GM19372 (cell line): ENCODE results near the gene CEP41.

Experiments used
- ATAC-seq: cut with Tn5 transposase; IDR thresholded peaks from one replicate; pipeline ENCODE4 v1.9.1; 2021; ENCODE audit warnings: mild to moderate bottlenecking, low read depth, moderate library complexity; ENCODE audit not compliant: unreplicated experiment

CEP41 gene

DNA sequence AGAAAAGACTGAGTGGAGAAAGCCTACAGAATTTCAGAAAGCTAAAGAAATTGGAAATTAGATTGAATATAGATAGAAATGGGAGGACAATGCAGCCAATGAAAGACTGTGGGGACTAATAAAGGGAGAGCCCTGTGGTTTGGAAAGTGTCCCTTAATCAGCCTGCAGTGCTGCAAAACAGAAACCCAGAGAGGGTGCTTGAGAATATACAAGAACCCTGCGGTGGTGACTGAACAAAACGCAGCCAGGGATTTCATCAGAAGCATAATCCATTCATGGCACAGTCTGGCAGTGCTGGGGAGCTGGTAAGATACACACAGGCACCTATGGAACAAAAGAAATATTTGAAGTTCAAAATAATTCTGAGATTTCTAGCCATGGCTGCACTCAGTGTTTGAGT lies 19.1 kb downstream of the CEP41 start:
- ATAC-seq, result no peak

DNA sequence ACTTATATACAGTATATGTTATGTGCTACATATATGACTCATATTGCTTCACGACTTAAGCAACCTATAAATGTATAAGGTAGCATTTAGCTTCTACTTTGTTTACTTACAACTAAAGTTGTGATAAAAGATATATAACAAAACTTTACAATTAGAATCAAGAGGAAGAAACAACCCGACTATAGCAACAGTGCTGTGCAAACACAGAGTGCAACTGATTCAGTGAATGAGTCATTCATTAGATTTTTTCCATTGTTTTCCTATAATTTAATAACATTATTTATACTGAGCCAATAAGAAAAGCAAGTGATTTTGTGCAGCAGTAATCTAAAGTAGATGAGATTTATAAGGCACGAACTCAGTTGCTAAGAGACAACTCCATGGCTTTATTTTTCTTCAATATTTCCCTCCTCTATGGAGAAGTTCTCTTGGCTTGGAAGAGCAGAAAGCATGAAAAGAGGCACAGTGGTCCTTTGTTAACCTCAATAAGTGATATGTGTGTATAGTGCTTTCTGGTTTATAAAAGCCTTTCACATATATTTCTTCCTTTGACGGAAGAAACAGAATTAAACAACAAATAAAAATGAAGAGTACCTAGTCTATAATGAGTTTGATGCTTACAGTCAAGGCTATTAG lies 19.8 kb downstream of the CEP41 start:
- no peak for ATAC-seq

DNA sequence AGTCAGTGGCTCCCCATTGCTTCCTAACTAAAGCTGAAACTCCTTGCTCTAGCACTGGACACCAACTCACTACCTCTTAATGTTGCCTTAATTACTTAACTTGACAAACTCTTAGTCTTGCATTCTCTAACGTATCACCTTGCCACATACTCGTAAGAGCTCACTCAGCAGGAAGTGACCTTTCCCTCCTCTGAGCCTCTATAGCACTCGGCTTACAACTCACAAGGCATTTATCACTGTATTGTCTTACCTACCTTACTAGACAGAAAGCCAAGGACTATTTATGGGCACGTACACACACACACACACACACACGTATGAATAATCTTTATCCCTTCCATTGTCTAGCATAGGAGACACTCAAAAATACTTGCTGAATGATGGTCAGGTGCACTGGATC lies 21.2 kb downstream of the CEP41 start:
- ATAC-seq, result no peak

DNA sequence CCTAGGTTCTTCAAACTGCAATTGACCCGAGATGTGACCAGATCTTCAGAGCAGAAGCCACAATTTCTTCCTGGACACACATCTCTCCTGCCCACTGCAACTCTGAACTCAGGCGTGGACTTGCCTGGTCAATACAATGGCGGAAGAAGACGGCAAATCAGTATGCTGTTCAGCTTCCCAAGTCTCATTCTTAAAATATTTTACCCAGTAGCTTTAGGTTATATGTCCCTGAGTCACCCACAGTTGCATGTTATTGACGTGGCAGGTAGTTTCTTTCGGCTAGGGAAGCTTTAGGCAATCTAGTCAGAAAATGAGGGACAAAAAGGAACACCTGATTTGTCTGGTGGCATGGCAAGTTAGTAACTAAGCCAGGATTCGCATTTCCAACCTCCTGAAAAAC lies 22.5 kb downstream of the CEP41 start:
- no peak for ATAC-seq

DNA sequence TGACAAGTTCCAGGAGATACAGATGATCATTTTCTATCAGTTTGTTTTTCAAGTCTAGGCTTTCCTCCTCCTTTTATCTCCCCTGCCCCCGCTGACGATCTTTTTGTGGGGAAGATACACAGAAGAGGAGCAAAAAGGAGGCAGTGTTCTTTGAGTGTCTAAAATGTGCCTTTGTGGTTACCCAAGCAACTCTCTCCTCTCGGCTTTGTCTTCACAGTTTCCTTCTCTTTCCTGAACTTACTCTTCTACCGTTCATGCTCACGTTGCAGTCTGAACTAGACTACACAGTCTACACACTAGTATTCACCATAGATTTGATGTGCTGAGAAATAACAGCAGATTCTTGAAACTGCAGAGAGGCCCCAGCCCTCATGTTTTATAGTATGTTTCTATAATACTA lies 23.6 kb downstream of the CEP41 start:
- ATAC-seq, result no peak

DNA sequence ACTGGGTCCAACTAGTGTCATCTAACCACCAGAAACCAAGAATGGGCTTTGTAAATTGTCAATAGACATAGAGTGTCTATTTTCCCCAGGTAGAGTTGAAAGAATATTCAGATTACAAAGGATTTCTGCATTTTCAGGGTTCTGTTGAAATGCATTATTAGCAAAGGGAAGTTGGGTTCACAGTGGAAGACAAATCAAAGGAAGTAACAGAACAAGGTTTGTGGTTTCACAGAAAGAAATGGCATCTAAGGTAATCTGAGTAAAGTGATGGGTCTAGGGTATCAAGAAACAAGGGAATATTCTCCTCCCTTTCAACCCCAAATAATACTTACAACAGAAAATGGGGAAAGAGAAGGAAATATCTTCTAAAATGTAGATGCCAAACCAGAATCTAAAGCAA lies 25.8 kb downstream of the CEP41 start:
- no peak for ATAC-seq

DNA sequence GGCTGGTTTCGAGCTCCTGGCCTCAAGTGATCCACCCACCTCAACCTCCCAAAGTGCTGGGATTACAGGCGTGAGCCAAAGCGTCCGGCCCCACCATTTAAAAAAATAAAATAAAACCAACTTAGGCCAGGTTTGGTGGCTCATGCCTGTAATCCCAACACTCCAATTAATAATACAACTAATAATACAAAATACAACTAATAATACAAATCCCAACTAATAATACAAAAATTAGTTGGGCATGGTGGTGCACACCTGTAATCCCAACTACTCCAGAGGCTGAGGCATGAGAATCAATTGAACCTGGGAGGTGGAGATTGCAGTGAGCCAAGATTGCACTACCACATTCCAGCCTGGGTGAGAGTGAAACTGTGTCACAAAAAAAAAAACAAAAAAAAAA lies 27.6 kb downstream of the CEP41 start:
- ATAC-seq, result no peak

DNA sequence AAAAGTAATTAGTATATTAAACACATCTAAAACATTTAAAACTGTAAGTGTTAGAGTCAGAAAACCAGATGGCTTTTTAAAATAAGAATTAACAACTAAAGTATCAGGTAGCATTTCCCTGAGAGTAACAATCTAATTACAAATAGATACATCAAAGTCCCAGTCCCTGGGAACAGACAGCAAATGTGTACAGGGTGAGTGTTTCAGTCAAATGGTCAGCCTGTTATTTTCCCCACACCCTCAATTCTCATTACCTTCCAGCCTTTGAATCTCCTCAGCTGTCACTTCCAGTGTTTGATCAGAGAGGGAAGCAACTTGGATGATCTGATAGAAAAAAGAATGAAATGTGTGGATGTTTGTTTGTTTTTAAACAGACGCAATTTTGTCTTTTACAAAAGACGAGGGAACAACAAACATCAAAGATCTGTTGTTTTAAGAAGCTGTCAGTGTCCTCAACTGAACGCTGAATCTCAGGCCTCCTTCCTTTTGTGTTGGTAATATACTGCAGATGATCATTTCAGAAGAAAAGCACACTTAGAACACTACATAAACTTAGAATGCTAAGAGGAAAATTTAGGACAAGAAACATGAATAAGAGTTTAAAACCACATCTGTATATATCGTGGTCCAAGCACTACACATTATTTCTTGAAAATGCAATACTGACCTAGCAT lies 29.8 kb downstream of the CEP41 start:
- ATAC-seq, result no peak

DNA sequence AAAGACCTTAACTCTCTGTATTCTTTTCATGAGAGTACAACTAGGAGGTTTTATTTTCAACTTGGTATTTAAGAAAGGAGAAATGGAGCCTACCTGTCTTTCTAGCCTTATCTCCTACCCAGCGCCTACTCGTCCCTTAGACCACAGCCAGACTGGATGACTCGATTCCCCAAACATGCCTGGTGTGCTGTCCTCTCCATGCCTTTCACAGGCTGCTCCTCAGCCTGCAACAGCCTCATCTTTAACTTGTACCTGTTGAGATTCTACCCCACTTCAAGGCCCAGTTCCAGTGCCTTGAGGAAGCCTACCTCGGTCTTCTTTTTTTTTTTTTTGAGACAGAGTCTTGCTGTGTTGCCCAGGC lies 31.1 kb downstream of the CEP41 start:
- ATAC-seq, result no peak

DNA sequence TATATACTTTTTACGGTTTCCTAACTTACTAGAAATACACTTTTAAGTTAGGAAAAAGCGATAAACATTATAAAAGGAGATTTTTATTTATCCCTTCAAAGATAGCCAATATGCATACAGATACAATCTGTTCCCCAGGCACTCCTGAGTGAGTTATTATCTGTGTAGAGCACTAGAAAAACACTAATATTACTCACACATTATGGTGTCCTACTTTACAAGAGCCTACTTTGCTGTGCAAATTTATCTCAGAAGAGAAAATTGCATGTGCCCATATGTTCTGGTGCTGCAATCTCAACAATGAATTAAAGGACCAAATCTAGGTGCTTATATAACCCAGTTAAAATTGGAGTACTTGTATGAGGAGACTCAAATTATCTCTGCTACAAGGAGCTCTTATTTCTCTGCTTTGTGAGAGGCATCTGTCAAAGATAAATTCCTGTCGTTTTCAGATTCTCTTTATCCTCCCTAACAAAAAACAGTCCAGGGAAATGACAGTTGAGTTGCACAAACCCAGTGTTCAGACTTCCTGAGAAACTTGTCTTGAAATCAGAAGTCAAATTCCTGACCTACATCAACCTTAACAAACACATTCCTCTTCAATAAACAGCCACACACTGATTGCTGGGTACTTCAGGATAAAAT lies 31.6 kb downstream of the CEP41 start:
- no peak for ATAC-seq

DNA sequence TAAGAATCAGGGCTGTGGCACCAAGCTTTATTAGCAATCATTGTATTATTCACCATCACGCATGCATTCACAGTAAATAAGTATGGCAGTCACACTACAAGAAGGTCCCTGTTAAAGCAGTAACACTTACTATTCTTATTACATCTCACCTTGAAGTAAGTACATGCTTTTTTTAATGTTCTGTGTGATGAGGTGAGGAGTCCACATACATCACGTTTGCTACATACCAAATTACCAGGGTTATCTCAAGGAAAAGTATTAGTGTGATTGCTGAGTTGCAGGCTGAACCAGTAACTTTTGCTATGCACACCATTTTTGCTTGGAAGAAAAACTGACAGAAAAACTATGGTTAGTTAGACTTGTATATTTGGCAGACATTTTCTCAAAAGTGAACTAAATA lies 35.8 kb downstream of the CEP41 start:
- ATAC-seq, result no peak

DNA sequence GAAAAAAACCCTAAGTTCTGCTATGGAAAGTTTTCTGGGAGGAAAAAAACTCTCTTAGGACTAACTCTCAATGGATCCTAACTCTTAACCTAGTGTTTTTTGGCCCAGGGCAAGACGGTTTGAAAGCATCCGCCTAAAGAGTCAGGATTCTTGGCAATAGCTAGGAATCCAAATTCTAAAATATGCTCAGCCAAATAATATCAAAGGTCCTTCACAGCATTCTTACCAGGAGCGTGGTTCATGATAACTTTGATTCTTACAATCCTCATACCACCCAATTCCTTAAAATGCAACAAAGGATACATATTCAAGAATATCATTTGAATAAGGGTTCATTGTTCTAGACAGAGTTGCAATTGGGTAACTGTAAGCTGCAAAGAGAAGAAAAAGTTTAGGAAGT lies 39.2 kb downstream of the CEP41 start:
- no peak for ATAC-seq

DNA sequence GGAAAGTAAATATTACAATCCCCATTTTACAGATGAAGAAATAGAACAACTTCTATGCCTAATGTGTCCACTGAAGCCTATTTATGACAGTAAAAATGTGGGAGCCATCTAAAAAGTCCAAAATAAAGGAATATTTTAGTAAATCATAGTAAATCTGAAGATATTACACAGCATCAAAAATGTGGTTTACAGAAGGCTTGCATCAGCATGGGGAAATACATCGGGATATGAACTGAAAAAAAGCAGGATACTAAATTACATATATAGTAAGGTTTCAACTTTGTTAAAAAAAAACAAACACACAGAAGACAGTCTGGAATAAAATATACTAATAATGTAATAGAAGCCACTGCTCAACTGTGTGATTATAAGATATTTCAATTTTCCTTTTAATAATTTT lies 39.7 kb downstream of the CEP41 start:
- ATAC-seq, result no peak

DNA sequence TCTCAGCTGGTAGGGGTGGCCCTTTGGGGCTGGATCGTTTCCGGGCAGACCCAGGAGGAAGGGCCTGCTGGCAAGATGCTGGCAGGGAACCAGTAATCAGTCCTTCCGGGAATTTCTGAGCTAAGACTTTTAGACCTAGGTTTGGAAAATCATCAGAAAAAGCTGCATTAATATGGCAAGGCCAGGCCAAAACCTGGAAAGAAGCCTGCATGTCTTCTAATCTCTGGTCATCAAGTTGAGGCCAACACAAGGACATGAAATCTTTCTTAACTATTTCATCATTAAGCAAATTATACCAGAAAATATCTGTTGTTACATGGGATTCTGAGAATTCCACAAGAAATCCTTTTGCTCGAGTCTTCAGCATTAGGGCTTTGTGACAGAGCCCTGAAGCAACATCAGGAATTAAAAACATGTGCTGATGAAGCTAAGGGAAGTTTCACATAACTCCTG lies 40.7 kb downstream of the CEP41 start:
- ATAC-seq, result no peak

DNA sequence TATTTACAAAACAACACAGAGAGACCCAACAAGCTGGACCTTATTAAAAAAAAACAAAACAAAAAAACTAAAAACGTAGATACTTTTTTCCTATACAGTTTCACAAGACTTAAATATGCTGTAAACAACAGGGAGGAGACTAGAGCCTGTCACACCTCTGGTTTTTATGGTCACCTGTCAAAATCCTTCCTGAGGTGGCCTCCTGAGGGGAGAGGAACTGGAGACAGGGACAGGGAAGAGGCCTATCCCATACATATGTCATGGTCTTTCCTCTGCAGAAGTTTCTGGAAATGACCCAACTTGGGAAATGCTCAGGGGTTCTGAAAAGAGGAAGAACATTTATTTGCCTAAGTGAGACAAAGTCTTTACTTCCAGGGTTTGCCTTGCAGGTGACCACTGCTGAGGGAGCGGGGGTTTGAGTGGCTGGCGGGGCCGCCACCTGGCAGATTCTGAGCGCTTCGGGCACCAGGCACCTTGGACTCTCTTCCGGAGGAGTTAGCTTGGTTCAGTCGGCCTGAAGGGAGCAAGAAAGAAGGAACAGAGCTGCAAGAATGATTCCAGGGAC lies 42.2 kb downstream of the CEP41 start:
- no peak for ATAC-seq

DNA sequence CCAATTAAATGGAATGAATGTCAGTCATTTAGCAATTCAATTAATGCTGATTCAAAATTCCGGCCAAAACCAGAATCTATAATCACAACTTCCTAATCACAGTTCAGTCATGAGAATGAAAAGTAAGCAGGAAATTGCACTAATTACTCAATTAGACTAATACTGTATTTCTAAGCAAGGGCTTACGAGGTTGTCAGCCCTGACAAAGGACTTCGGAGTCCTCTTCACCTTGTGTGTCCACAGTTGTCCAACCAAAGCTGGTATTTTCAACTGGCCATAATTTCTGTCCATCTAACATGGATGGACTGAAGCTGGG lies 43.1 kb downstream of the CEP41 start:
- ATAC-seq, result no peak

DNA sequence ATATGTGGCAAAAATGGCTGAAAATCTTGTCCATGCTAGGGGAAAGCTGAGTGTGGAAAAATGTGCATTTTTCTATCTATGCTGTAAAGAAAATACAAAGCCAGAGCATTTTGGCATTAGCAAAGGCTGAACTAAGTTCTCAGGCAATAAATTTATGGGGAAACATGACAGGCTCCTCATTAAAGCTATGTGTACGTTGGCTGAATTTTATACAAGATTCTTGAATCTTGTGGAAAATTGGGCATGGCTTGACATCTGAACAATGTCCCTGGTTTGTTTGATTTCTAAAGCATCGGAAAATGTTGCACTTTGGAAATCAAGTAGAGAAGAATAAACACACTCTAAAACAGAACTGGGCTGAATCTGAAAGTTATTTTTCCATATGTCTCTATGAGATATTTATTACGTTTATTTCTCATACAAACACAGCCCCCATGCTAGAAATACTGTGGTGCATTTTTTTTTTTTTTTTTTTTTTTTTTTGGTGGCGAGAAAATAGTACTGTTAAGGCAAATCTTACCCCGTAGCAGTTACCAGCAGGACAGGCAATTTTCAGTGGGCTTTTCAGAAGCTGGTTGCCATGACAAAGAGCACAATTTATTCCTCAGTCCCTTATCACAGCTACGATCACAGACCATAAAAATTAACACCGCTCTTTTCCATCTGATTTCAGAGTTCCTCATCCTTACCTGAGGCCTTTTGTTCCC lies 43.6 kb downstream of the CEP41 start:
- no peak for ATAC-seq

DNA sequence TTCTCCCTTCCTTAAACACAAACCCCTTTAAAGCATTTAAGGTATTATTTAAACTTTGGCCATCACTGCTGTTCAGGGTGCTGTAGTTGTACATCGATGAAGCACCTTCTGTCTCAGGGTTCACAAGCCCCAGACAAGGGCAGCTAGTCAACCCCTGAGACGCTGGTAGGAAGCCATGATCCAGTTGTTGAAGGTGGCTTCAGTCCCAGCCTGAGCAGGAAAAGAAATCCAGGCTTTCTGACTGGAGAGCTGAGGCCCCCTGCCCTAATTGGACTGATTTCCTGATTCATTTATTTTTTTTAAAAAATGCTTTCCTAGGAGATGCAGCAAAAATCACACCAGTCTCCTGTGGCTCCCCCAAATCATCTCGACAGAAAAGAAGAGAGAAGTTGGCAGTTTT lies 44.7 kb downstream of the CEP41 start:
- no peak for ATAC-seq

DNA sequence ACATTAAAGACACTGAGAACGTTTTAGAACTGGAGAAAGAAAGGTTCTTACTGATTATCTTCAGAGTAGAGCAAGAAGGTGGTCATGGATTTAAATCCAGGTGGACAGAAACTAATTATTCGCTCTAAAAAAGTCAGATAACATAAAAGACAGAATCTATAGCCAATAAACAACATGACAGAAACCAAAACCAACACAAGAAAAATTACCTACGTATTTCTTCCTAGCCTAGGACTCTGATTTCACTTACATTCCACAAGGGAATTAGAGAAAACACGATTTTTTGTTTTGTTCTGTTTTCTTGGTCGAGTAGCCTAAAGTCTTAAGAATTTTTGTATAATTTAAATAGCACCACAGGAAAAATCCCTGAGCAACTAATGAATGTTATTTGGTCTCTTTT lies 45.4 kb downstream of the CEP41 start:
- no peak for ATAC-seq

DNA sequence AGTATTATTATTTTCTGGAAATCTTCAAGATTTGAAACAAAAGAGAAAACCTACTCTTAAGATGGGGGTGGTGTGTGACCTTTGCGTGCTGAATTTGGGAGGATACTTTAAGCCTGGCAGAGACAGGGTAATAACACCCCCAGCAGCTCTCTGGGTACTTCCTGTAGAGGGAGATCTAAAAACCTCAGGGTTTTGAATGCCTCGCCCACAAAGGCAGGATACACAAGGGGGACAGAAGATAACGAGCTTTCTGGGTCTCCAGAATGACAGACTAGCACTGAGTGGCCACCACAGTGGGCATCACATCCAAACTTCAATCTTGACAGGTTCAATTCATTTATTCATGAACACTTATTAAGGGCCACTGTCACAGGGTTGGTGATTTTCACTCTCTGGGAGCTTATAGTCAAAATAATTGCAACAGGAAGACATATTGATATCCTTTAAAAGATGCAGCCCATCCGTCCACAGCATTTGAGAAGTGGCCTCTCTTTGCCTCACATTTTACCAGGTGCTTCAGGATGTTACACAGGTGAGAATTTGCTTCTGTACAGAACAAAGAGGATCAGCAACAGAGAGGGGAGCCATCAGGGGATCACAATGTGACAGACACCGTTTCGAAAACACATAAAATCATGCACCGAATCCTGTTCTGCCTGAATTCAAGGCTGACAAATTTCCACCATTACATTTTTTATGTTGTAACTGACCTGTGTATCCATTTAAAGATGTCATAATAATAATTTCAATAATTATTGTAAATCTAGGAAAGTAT lies 46.2 kb downstream of the CEP41 start:
- no peak for ATAC-seq
